ENCODE measurements around the gene PMF1.

Gene PMF1

GRCh38 chr1:156238248-156238647 lies 25.4 kb downstream of the PMF1 start:
- DNase-seq (ENCODE audit: low read depth): no peak

- no peak for DNase-seq (ENCODE audit: low read depth)
These were observed 28.6 kb downstream of the PMF1 start for GRCh38 chr1:156241311-156241811.

- DNase-seq (ENCODE audit: low read depth): no peak
These were observed 29.1 kb downstream of the PMF1 start, which contains the start of gene BGLAP for GRCh38 chr1:156241926-156242325. TSS of gene BGLAP (plus strand) at chr1:156242184. CDS start at chr1:156242232, 48 bp downstream.

- DNase-seq (ENCODE audit: low read depth): no peak
These were observed 29.9 kb downstream of the PMF1 start for GRCh38 chr1:156242738-156243137.

GRCh38 chr1:156244126-156244525 lies 31.3 kb downstream of the PMF1 start:
- DNase-seq (ENCODE audit: low read depth): no peak

- no peak for DNase-seq (ENCODE audit: low read depth)
These were observed 31.9 kb downstream of the PMF1 start for GRCh38 chr1:156244712-156245111.

GRCh38 chr1:156245451-156246232 lies 32.8 kb downstream of the PMF1 start:
- DNase-seq (ENCODE audit: low read depth): peak; percentile 11

- no peak for DNase-seq (ENCODE audit: low read depth)
These were observed 33.5 kb downstream of the PMF1 start for GRCh38 chr1:156246241-156246780.

- DNase-seq (ENCODE audit: low read depth): no peak
These were observed 34.1 kb downstream of the PMF1 start for GRCh38 chr1:156246781-156247459.

GRCh38 chr1:156247460-156248322 lies 34.9 kb downstream of the PMF1 start, which contains the start of gene PAQR6:
TSS of gene PAQR6 (minus strand) at chr1:156248056. CDS start at chr1:156246731, 1,325 bp downstream.
- no peak for DNase-seq (ENCODE audit: low read depth)

- DNase-seq (ENCODE audit: low read depth): no peak
These were observed 35.5 kb downstream of the PMF1 start for GRCh38 chr1:156248323-156248683.

- DNase-seq (ENCODE audit: low read depth): no peak
These were observed 36.8 kb downstream of the PMF1 start for GRCh38 chr1:156249593-156249992.

GRCh38 chr1:156251527-156251926 lies 38.7 kb downstream of the PMF1 start:
- DNase-seq (ENCODE audit: low read depth): no peak

- DNase-seq (ENCODE audit: low read depth): no peak
These were observed 40.8 kb downstream of the PMF1 start for GRCh38 chr1:156253634-156254033.

- no peak for DNase-seq (ENCODE audit: low read depth)
These were observed 44.9 kb downstream of the PMF1 start for GRCh38 chr1:156257711-156258110.

GRCh38 chr1:156258859-156259258 lies 46.1 kb downstream of the PMF1 start:
- DNase-seq (ENCODE audit: low read depth): no peak

- no peak for DNase-seq (ENCODE audit: low read depth)
These were observed 47.0 kb downstream of the PMF1 start for GRCh38 chr1:156259805-156260204.

GRCh38 chr1:156260896-156261295 lies 48.1 kb downstream of the PMF1 start:
- DNase-seq (ENCODE audit: low read depth): no peak

GRCh38 chr1:156262461-156263287 lies 49.9 kb downstream of the PMF1 start:
- DNase-seq (ENCODE audit: low read depth): no peak

GRCh38 chr1:156263288-156263655 lies 50.5 kb downstream of the PMF1 start:
- DNase-seq (ENCODE audit: low read depth): no peak

- no peak for DNase-seq (ENCODE audit: low read depth)
These were observed 53.2 kb downstream of the PMF1 start for GRCh38 chr1:156266051-156266450.

Measured in T-helper 22 cell (primary cell).